Pancreas (tissue), 10 donors: ENCODE measurements around the gene RITA1. TPM values are rescaled to one million over a fixed set of nuclear protein-coding genes. Genes with fewer than 3 reads are reported as not detected.

Source experiments
- ATAC-seq, 4 donors: fragments of 200-7000 bp; cut with Tn5 transposase; one replicate each; pipeline versions ENCODE4 v1.8.0 to v1.9.1; 2020; ENCODE audit warnings: mild to moderate bottlenecking in 4 of 4, moderate library complexity in 4 of 4
- DNase-seq, 6 donors: peaks; one replicate each; pipeline ENCODE4 v3.0.0-alpha.2; 2020
- FAIRE-seq: peaks from 2 replicates; lab custom pipeline; 2012; peaks lifted over from hg19 to GRCh38; lab: Jason Lieb, UNC
- H3K27ac ChIP-seq, 4 donors: fragments of 200-600 bp; sonication (generic); 1 replicate in 3 of 4; 2 replicates in 1 of 4; pipeline versions ENCODE4 v1.5.0 to v1.8.0; 2020
- H3K27me3 ChIP-seq, 4 donors: fragments of 200-600 bp; one replicate each; pipeline ENCODE4 v1.8.0; 2021
- H3K36me3 ChIP-seq, 3 donors: fragments of 200-600 bp; sonication (generic) in 1 of 3; one replicate each; pipeline versions ENCODE4 v1.5.0 to v1.8.0; 2020 to 2021
- H3K4me1 ChIP-seq, 3 donors: fragments of 200-600 bp; one replicate each; pipeline ENCODE4 v1.8.0; 2021
- H3K4me3 ChIP-seq, 4 donors: fragments of 200-600 bp; sonication (generic) in 2 of 4; one replicate each; pipeline versions ENCODE4 v1.5.0 to v1.8.0; 2020 to 2021
- H3K9me3 ChIP-seq, 4 donors: fragments of 200-600 bp; one replicate each; pipeline ENCODE4 v1.8.0; 2021
- WGBS, 2 donors: extraction: QIAGEN DNeasy Blood & Tissue Kit; methylation state at CpG; one replicate each; pipeline ENCODE4 v1.1.7; 2013; 5-methylcytosine and 5-hydroxymethylcytosine counted together
- intact Hi-C, 3 donors: fragments of 100-400 bp; cut with DNase I; formaldehyde crosslinking; loops; one replicate each; pipeline versions ENCODE4 v1.11.1 to v1.14.2; 2022
- polyA plus RNA-seq, 2 donors: library from polyadenylated mRNA; stranded (reverse); fragments of 200-250 nt; gene quantifications; one replicate each; pipeline ENCODE4 v1.2.3, GENCODE V29; 2013
- total RNA-seq, 6 donors: library from RNA; stranded (reverse); fragmentation: NEBNext Ultra II Directional in 4 of 6; extraction: Animal tissue kit (Norgen Biotek cat#: 25700) in 4 of 6; gene quantifications; one replicate each; pipeline versions ENCODE4 v1.2.1 to v1.2.4, GENCODE V29; 2021 to 2023
- TF ChIP-seq, protein P1 (sequence below), 4 donors: fragments of 200-600 bp; sonication (generic) in 3 of 4; IDR thresholded peaks; one replicate each; pipeline versions ENCODE4 v1.5.0 to v1.8.0; 2021; ENCODE audit warnings: antibody characterized with exemption in 4 of 4
- donor health status: healthy with polysubstance abuse.
- donor health status: DM: no; HTN: no; CAD: no; lungs with moderate emphysema.
- donor health status: DM: no; HTN: no; CAD: no.
- donor health status: control.
- donor health status: control.
- donor health status: Bipolar disorder and iron deficiency.
- donor health status: DM: yes; HTN: yes; CAD: no.
- donor health status: DM: no; HTN: no; CAD: no.
- donor health status: DM: no; HTN: no; CAD: no.
- donor health status: DM: yes; HTN: yes; CAD: no.

Gene RITA1
- total and polyA plus RNA-seq, 8 donors = 4.8 to 8.9 (median 5.4) TPM

DNA sequence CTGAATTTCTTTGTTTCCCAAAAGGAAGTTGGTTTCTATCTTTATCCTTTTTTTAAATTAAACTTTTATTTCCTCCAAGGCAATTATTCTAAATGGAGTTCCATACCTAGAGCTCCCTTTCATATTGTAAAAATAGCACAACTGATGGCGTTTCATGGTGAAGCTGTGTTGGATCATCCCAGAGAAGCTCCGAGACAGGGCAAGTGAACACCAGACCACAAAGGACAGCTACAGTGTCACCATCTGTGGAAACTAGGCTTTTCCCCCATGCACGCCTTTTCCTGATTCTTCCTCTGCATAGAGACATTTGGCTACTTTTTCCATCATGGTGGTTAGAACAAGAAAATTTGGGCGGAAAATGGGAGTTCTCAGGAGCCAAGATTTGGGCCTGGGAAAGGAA is 48.4 kb downstream of the RITA1 start:
- no peak for FAIRE-seq
- no peak for DNase-seq
- 91 to 95% methylated on average over 4 of the region's 4 CpGs for WGBS, 2 donors
- Histone ChIP-seq H3K4me3 (no peak overlapping the region), H3K27ac (no peak overlapping the region), H3K27me3 (no peaks in the 10 kb centered on the region), H3K36me3 (peaks cover 0 to 50% (median 18%) of the 10 kb centered on the region in 3 donors), H3K9me3 (no peaks in the 10 kb centered on the region), H3K4me1 (peaks cover 0 to 26% (median 0%) of the 10 kb centered on the region in 3 donors)
- TF ChIP-seq, protein P1, sequence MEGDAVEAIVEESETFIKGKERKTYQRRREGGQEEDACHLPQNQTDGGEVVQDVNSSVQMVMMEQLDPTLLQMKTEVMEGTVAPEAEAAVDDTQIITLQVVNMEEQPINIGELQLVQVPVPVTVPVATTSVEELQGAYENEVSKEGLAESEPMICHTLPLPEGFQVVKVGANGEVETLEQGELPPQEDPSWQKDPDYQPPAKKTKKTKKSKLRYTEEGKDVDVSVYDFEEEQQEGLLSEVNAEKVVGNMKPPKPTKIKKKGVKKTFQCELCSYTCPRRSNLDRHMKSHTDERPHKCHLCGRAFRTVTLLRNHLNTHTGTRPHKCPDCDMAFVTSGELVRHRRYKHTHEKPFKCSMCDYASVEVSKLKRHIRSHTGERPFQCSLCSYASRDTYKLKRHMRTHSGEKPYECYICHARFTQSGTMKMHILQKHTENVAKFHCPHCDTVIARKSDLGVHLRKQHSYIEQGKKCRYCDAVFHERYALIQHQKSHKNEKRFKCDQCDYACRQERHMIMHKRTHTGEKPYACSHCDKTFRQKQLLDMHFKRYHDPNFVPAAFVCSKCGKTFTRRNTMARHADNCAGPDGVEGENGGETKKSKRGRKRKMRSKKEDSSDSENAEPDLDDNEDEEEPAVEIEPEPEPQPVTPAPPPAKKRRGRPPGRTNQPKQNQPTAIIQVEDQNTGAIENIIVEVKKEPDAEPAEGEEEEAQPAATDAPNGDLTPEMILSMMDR (IDR thresholded peaks at IDR 0.05) = no peak
- no peak for ATAC-seq
- intact Hi-C loops = no loop called here

DNA sequence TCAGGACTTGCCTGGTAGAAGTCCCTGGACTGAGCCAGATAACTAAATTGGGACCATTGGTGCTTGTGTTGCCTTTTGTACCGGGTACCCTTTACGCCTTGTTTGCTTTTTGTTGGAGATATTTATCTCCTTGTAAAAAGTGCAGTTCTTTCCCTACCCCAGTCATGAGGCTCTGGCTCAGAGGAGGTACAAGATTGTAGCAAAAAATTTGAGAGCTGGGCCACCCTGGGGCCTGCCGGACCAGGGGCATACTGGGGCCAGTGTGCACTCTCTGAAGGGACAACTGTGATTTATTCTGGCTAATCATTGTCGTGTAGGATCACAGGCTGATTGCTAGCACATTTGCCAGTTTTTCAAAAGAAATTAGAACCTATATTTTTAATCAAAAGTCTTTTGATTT is 49.0 kb downstream of the RITA1 start:
- no peaks in the 10 kb centered on the region for H3K9me3 ChIP-seq
- no peaks in the 10 kb centered on the region for H3K27me3 ChIP-seq
- no peak overlapping the region for H3K27ac ChIP-seq
- ATAC-seq (no peak), DNase-seq (no peak), FAIRE-seq (no peak)
- H3K4me1 ChIP-seq = peaks cover 0 to 21% (median 0%) of the 10 kb centered on the region in 3 donors
- TF ChIP-seq, protein P1 (IDR thresholded peaks at IDR 0.05) = no peak
- WGBS, 2 donors = 55 to 67% methylated on average over 4 of the region's 4 CpGs
- peaks cover 0 to 52% (median 18%) of the 10 kb centered on the region in 3 donors for H3K36me3 ChIP-seq
- H3K4me3 ChIP-seq = no peak overlapping the region
- intact Hi-C loops = no loop called here

DNA sequence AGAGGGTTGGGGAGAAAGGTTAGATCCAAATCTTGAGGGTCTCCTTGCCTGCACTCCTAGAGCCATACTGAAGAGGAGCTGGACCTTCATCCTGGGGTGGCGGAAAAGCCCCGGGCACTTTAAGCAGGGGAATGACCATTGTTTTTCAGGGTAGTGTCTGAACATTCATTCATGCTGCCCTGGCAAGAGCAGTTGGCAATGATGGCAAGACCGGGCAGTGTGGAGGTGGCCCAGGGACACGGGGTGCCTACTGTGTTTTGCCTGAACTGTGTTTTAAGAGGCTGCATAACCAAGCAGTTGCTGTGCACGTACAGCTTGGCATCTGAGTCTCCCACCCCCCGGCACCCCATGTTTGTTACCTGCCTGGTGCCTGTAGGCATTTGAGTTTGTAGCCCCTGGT is 50.5 kb downstream of the RITA1 start:
- DNase-seq (no peak), FAIRE-seq (no peak), ATAC-seq (no peak)
- 91 to 94% methylated on average over 6 of the region's 6 CpGs for WGBS, 2 donors
- peaks cover 9 to 30% (median 11%) of the 10 kb centered on the region in 3 donors for H3K4me1 ChIP-seq
- H3K27me3 ChIP-seq = no peaks in the 10 kb centered on the region
- H3K4me3 ChIP-seq = no peak overlapping the region
- H3K9me3 ChIP-seq = no peaks in the 10 kb centered on the region
- intact Hi-C loops = no loop called here
- H3K36me3 ChIP-seq = peaks cover 0 to 45% (median 18%) of the 10 kb centered on the region in 3 donors
- no peak overlapping the region for H3K27ac ChIP-seq
- TF ChIP-seq, protein P1 (IDR thresholded peaks at IDR 0.05) = no peak

DNA sequence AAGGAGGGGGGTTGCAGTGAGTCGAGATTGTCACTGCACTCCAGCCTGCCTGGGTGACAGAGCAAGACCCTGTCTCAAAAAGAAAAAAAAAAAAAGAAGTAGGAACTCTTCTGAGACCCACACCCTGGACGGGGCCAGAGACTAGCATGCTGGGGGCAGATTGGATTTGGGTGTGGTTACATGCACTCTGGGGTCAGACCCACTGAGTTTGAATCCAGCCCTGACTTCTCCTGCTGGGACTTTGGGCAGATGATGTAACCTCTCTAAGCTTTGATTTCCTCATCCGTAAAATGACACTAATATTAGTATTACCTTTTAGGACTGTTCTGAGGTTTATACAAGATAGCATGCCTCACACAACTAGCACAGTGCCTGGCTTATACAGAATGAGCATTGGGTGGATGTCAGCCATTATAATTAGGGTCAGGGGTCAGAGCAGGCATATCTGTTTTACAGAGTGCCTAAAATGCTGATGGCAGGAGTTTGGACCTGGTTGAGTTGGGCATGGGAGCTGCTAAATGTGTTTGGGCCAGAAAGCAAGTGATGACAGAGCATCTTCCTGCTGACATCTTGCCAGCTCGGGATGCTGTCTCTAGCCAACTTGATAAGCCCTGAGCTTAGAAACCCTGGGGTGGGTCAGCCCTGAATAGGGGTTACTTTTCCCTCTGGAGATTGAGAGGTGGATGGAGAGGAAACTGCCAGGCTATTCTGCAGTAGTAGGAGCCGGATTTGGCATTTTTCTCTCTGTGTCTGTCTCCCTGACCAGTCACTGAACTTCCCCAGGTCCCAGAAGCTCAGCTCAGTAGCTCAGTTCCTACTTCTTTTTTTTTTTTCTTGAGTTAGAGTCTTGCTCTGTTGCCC is 51.2 kb downstream of the RITA1 start:
- H3K4me1 ChIP-seq = peaks cover 15 to 29% (median 16%) of the 10 kb centered on the region in 3 donors

More for the DNA sequence above, 51.2 kb downstream of the RITA1 start:
- FAIRE-seq = no peak
- Histone ChIP-seq H3K4me3 (no peak overlapping the region), H3K27ac (no peak overlapping the region), H3K36me3 (peaks cover 0 to 42% (median 17%) of the 10 kb centered on the region in 3 donors), H3K27me3 (no peaks in the 10 kb centered on the region), H3K9me3 (no peaks in the 10 kb centered on the region)
- no peak for ATAC-seq
- intact Hi-C loops = no loop called here
- TF ChIP-seq, protein P1 (IDR thresholded peaks at IDR 0.05) = no peak
- WGBS, 2 donors = 79 to 85% methylated on average over 5 of the region's 5 CpGs
- no peak for DNase-seq
